ENCODE measurements around the gene PLVAP. TPM values are rescaled to one million over a fixed set of nuclear protein-coding genes. Genes with fewer than 3 reads are reported as not detected.

PLVAP gene
- total RNA-seq, 1 donor from 2014 or later, result 0.95 TPM

DNA sequence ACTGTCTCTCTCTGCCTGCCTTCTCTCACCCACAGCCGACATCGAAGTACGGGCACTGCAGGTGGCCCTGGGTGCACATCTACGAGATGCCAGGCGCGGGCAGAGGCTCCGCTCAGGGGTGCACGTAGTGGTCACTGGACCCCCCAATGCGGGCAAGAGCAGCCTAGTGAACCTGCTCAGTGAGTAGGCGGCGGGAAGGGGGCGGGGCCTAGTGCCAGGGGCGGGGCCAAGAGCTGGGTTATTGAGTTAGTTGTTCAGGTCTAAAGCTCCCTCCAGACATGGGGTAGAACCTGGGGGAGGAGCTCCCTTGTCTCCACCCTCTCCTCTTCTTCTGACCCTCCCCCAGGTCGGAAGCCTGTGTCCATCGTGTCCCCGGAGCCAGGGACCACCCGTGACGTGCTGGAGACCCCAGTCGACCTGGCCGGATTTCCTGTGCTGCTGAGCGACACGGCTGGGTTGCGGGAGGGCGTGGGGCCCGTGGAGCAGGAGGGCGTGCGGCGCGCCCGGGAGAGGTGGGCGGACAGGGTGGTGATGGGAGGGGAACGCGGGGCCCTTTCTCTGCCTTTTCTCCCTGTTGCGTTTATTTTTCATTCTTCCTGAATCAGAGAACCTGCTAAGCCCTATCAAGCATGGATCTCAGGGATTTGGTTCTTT, 37.9 kb downstream of the PLVAP start:
- no peaks in the 10 kb centered on the region for H3K36me3 Mint-ChIP-seq (ENCODE audit: low read depth, unreplicated experiment)

DNA sequence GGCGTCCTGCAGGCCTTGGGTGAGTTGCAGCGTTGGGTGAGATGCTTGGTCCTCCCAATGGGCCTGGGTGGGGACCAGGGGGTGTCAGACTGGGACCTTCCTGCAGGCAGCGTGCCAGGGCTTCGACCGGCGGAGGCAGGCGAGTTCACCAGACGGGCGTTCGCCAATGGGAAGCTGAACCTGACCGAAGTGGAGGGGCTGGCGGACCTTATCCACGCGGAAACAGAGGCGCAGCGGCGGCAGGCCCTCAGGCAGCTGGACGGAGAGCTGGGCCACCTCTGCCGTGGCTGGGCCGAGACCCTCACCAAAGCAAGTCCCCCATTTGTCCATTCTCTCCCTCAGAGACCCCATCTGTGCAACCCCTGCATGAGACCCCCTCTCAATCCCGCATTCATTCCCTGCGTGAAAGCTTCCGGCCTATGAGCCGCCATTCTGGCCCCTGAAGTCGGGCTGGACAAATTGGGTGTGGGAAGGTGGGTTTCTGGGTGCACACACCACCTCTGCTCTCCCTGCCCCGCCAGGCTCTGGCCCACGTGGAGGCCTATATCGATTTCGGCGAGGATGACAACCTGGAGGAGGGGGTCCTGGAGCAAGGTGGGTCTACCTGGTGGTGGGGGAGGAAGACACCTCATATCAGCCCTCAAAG, 38.6 kb downstream of the PLVAP start:
- Mint-ChIP-seq H3K36me3 (ENCODE audit: low read depth, unreplicated experiment) (peaks cover 2% of the 10 kb centered on the region), H3K9me3 (ENCODE audit: unreplicated experiment) (no peaks in the 10 kb centered on the region), H3K4me3 (ENCODE audit: unreplicated experiment) (peak overlapping the region; percentile 97), H3K27ac (ENCODE audit: unreplicated experiment) (no peak overlapping the region), H3K27me3 (ENCODE audit: low read depth, unreplicated experiment) (no peaks in the 10 kb centered on the region), H3K4me1 (ENCODE audit: low read depth, unreplicated experiment) (peaks cover 3% of the 10 kb centered on the region)
- Histone ChIP-seq H3K79me2 (ENCODE audit: insufficient read depth, low read length) (peaks cover 13% of the 10 kb centered on the region), H3K27me3 (ENCODE audit: insufficient read depth, low read length) (no peaks in the 10 kb centered on the region), H3K9ac (ENCODE audit: low read length) (peak overlapping the region; percentile 83), H4K20me1 (ENCODE audit: insufficient read depth, low read length) (no peaks in the 10 kb centered on the region), H3K9me3 (ENCODE audit: insufficient read depth, low read depth, low read length) (no peaks in the 10 kb centered on the region), H3K4me2 (ENCODE audit: low read length) (peak overlapping the region; percentile 94), H3K27ac (ENCODE audit: low read depth, low read length) (no peak overlapping the region), H2AFZ (ENCODE audit: low read depth, low read length) (peak overlapping the region; percentile 90), H3K4me3 (ENCODE audit: insufficient read depth, low read depth, low read length) (peak overlapping the region; percentile 76), H3K36me3 (ENCODE audit: insufficient read depth, low read length) (no peaks in the 10 kb centered on the region), H3K4me1 (ENCODE audit: insufficient read depth, low read length) (peaks cover 18% of the 10 kb centered on the region)
- FAIRE-seq, result no peak
- TF ChIP-seq EZH2 (IDR thresholded peaks at IDR 0.05; ENCODE audit: insufficient read depth, low read length), result no peak
- TF ChIP-seq, protein P1, sequence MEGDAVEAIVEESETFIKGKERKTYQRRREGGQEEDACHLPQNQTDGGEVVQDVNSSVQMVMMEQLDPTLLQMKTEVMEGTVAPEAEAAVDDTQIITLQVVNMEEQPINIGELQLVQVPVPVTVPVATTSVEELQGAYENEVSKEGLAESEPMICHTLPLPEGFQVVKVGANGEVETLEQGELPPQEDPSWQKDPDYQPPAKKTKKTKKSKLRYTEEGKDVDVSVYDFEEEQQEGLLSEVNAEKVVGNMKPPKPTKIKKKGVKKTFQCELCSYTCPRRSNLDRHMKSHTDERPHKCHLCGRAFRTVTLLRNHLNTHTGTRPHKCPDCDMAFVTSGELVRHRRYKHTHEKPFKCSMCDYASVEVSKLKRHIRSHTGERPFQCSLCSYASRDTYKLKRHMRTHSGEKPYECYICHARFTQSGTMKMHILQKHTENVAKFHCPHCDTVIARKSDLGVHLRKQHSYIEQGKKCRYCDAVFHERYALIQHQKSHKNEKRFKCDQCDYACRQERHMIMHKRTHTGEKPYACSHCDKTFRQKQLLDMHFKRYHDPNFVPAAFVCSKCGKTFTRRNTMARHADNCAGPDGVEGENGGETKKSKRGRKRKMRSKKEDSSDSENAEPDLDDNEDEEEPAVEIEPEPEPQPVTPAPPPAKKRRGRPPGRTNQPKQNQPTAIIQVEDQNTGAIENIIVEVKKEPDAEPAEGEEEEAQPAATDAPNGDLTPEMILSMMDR (IDR thresholded peaks at IDR 0.05; ENCODE audit: insufficient read depth, low read depth, low read length), result no peak
- DNase-seq (ENCODE audit: low read depth), result no peak

More for the DNA sequence above, 37.9 kb downstream of the PLVAP start:
- peaks cover 13% of the 10 kb centered on the region for H3K79me2 ChIP-seq (ENCODE audit: insufficient read depth, low read length)
- FAIRE-seq, result no peak
- Mint-ChIP-seq H3K27me3 (ENCODE audit: low read depth, unreplicated experiment) (no peaks in the 10 kb centered on the region), H3K4me1 (ENCODE audit: low read depth, unreplicated experiment) (peaks cover 3% of the 10 kb centered on the region), H3K4me3 (ENCODE audit: unreplicated experiment) (no peak overlapping the region), H3K9me3 (ENCODE audit: unreplicated experiment) (no peaks in the 10 kb centered on the region), H3K27ac (ENCODE audit: unreplicated experiment) (no peak overlapping the region)
- no peak for DNase-seq (ENCODE audit: low read depth)
- no peaks in the 10 kb centered on the region for H3K36me3 ChIP-seq (ENCODE audit: insufficient read depth, low read length)
- H3K27ac ChIP-seq (ENCODE audit: low read depth, low read length), result no peak overlapping the region
- no peaks in the 10 kb centered on the region for H4K20me1 ChIP-seq (ENCODE audit: insufficient read depth, low read length)
- H2AFZ ChIP-seq (ENCODE audit: low read depth, low read length), result no peak overlapping the region
- no peaks in the 10 kb centered on the region for H3K27me3 ChIP-seq (ENCODE audit: insufficient read depth, low read length)
- H3K9me3 ChIP-seq (ENCODE audit: insufficient read depth, low read depth, low read length), result no peaks in the 10 kb centered on the region
- no peak overlapping the region for H3K4me2 ChIP-seq (ENCODE audit: low read length)
- H3K4me3 ChIP-seq (ENCODE audit: insufficient read depth, low read depth, low read length), result no peak overlapping the region
- H3K4me1 ChIP-seq (ENCODE audit: insufficient read depth, low read length), result peaks cover 12% of the 10 kb centered on the region
- no peak overlapping the region for H3K9ac ChIP-seq (ENCODE audit: low read length)
- TF ChIP-seq, protein P1 (IDR thresholded peaks at IDR 0.05; ENCODE audit: insufficient read depth, low read depth, low read length), result no peak
- no peak for TF ChIP-seq EZH2 (IDR thresholded peaks at IDR 0.05; ENCODE audit: insufficient read depth, low read length)
